Stimulated activated CD8-positive, alpha-beta memory T cell treated with anti-CD3 and anti-CD28 coated beads, Interleukin-12 subunit alpha, Interleukin-12 subunit beta, amount 100 ng/mL, for 1 hour (primary cell): ENCODE results near the gene MMP14.
A peak's percentile ranks its signal among the peaks of the same experiment; 100 is the strongest.

Experiments used
- DNase-seq: peaks from one replicate; pipeline ENCODE4 v3.0.0-alpha.2; 2020; ENCODE audit warnings: low read depth

MMP14 gene

GRCh38 chr14:22884738-22885523, 48.5 kb downstream of the MMP14 start:
- DNase-seq, result no peak

GRCh38 chr14:22885975-22886374, 49.6 kb downstream of the MMP14 start:
- no peak for DNase-seq

GRCh38 chr14:22886500-22887259, 50.3 kb downstream of the MMP14 start:
- DNase-seq, result peak; percentile 35

GRCh38 chr14:22887260-22887989, 51.0 kb downstream of the MMP14 start:
- no peak for DNase-seq

GRCh38 chr14:22887990-22888378, 51.6 kb downstream of the MMP14 start:
- no peak for DNase-seq

GRCh38 chr14:22888662-22889061, 52.3 kb downstream of the MMP14 start:
- no peak for DNase-seq

- DNase-seq, result no peak
These were observed 54.0 kb downstream of the MMP14 start for GRCh38 chr14:22890416-22890815.

- no peak for DNase-seq
These were observed 56.1 kb downstream of the MMP14 start for GRCh38 chr14:22892488-22892887.

- DNase-seq, result no peak
These were observed 57.3 kb downstream of the MMP14 start for GRCh38 chr14:22893706-22894105.

GRCh38 chr14:22895402-22895801, 59.0 kb downstream of the MMP14 start:
- no peak for DNase-seq

GRCh38 chr14:22896356-22896755, 60.0 kb downstream of the MMP14 start:
- DNase-seq, result no peak

- DNase-seq, result no peak
These were observed 60.4 kb downstream of the MMP14 start for GRCh38 chr14:22896760-22897159.

GRCh38 chr14:22897357-22897756, 61.0 kb downstream of the MMP14 start:
- no peak for DNase-seq
